Gastroesophageal sphincter (tissue), 3 donors: ENCODE data around the gene PRKN.

Experiments used
- POLR2A ChIP-seq, 2 donors: fragments of 450-650 bp; IDR thresholded peaks; one replicate each; pipeline ENCODE4 v1.6.1; 2017; ENCODE audit warnings: antibody characterized with exemption in 2 of 2, mild to moderate bottlenecking in 2 of 2, moderate library complexity in 1 of 2
- TF ChIP-seq, protein P1 (sequence below), 4 experiments: fragments of 200-600 bp in 2 of 4; fragments of 450-650 bp in 2 of 4; sonication (generic) in 1 of 4; IDR thresholded peaks; one replicate each; pipeline ENCODE4 v1.5.1; 2017 to 2019; ENCODE audit warnings: antibody characterized with exemption in 4 of 4, mild to moderate bottlenecking in 2 of 4, moderate library complexity in 2 of 4

DNA sequence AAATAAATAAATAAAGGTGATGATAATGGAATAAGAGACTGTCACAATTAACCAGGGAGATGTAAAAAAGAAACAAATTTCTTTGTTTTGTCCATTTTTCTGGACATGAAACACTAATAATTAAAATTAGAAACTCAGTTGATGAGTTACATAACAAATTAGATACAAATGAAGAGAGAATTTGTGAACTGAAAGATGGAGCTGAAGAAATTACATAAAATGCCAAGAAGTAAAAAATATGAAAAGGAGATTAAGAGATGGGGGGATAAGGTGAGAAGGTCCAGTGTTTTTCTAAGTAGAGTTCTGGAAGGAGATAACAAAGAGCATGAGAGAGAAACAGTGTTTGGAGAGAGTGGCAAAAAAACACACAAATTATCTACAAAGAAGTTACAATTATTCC lies 1364.3 kb downstream of the PRKN start:
- TF ChIP-seq POLR2A (IDR thresholded peaks at IDR 0.05): no peak
- TF ChIP-seq, protein P1, sequence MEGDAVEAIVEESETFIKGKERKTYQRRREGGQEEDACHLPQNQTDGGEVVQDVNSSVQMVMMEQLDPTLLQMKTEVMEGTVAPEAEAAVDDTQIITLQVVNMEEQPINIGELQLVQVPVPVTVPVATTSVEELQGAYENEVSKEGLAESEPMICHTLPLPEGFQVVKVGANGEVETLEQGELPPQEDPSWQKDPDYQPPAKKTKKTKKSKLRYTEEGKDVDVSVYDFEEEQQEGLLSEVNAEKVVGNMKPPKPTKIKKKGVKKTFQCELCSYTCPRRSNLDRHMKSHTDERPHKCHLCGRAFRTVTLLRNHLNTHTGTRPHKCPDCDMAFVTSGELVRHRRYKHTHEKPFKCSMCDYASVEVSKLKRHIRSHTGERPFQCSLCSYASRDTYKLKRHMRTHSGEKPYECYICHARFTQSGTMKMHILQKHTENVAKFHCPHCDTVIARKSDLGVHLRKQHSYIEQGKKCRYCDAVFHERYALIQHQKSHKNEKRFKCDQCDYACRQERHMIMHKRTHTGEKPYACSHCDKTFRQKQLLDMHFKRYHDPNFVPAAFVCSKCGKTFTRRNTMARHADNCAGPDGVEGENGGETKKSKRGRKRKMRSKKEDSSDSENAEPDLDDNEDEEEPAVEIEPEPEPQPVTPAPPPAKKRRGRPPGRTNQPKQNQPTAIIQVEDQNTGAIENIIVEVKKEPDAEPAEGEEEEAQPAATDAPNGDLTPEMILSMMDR (IDR thresholded peaks at IDR 0.05): no peak
